GM19324 (cell line): ENCODE data around the gene TLR6.
A peak's percentile ranks its signal among the peaks of the same experiment; 100 is the strongest.

Experiments
- ATAC-seq: cut with Tn5 transposase; IDR thresholded peaks from one replicate; pipeline ENCODE4 v1.9.1; 2021; ENCODE audit warnings: mild to moderate bottlenecking, moderate library complexity; ENCODE audit not compliant: unreplicated experiment, low FRiP score

TLR6 gene

GRCh38 chr4:38868059-38868960 is 11.7 kb upstream of the TLR6 start:
- ATAC-seq = no peak

DNA sequence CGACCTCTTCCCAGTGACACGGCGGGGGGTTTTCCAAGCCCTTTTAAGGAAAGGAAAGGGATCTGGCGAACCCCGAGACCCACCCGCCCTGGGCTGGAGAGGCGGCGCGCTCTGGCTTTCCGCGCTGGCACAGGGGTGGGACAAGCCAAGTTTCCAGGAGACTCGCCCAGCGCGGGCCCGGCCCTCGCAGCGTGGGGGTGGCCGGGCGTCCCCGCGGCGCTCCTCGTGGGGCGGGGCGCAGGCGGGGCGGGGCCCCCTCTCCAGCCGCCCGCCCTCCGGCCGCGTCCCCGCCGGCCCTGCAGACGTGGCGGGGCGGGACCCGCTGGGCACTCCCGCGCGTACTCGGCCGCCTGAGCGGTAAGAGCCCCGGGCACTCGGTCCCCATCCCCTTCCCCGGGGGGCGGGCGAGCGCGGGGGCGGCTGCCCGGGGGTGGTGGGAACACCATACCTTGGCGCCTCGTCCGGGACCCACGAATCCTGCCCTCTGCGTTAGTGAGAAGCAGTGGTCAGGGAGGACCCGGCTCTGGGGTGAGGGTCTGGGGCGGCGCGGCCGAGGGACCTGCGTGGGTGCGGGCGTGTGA is 11.0 kb upstream of the TLR6 start, which contains the start of gene FAM114A1:
Gene FAM114A1 (plus strand): TSS at position 329 of the 581 bp plus-strand sequence. CDS start 10,273 bp downstream, outside the sequence.
- peak; percentile 75 for ATAC-seq

DNA sequence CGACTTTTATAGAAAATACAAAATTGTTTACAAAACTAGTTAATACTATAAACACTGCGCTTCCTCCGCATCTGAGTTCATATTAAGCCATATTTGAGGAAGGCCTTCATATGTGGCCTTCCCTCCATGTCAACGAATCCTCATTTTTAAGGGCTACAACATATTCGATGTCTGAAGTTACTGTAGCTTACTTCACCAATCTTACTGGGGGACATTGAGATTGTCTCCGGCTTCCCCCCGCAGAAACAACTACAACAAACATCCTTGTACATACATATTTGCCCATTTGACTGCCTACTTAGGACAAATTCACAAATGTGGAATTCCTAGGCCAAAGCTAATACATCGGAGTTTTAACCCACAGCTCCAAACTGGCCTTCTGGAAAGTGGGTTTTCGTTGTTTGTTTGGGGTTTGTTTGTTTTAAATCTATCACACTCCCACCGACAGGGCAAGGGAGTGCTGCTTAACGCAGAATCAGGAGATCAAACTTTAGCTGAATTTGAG is 10.4 kb upstream of the TLR6 start:
- ATAC-seq = no peak

GRCh38 chr4:38865445-38865844 is 8.8 kb upstream of the TLR6 start:
- no peak for ATAC-seq

DNA sequence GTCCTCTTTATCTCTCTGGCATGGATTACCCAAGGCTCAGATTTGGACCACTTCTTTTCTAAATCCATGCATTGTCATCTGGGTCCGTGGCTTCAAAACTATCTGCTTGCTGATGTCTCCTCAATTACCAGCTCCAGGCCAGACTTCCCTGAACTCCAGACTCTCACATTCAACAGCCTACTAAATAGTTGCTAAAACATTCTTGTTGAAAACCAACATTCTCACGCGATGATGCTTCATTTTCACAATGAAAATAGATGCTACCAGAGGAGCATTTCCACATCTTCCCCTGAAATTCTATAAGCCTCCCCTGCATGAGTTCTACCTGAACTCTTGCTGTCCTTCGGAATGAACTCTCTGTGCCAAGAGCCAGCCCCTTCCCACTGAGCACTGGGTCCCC is 5.2 kb upstream of the TLR6 start:
- ATAC-seq = no peak

DNA sequence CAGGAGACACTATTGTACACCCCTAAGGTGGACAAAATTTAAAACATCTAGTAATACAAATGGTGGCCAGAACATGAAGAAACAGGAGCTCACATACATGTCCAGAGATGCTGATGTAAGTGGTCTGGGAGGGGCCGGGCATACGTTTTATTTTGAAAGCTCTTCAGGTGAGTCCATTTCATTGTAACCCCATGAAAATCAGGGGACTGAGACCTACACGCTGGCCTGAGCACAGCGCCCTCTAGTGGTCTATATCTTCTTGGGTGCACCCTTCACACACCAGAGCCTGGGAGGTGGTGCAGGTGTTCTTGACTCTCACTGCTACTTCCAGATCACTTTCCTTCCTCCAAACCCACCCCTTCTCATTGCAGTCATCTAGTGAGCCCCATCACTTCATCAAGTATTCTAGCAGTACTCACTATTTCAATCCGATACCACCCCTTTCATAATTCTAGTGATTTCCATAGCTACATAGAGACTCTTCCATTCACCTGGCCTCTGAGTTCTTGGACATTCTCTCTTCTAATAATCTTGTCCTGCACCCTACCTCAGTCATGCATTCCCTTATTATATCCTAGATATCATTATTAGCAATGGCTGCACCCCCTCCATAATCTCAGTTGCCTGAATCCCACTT is 4.3 kb upstream of the TLR6 start:
- ATAC-seq = no peak

GRCh38 chr4:38859501-38859900 is 2.9 kb upstream of the TLR6 start:
- no peak for ATAC-seq

- no peak for ATAC-seq
Observed at GRCh38 chr4:38858097-38858420, 1.4 kb upstream of the TLR6 start.

DNA sequence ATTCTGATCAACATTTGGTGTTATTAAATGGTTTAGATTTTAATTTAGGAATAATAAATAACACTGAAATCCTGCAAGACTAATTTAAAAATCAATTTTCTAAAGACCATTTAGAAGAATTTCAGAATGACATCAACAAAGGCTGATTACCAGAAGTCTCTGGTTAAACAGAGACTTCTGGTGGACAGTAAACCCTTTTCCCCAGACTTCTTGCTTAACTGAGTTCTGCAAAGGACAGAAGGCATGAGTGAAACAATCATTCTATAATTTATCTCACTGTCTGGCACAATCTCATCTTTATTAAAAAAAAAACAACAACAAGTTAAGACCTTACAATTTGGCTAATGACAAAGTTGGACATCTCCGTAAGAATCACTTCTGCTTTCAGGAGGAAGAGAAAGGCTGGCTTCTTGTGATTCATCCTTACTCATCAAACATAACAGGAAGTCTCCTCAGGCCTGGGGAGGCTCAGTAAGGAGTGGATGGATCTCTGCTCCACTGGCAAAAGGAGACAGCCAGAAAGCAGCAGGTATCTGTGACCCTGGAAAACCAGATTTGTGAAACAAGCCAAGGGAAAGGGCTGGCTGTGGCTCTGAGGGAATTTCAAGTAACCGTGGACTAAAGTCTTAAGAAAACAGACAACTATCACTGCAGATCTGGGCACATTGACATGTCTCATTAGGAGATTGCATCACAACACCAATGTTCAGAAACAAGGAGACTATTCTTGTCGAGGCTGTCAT is 908 bp upstream of the TLR6 start:
- peak; percentile 44 for ATAC-seq

DNA sequence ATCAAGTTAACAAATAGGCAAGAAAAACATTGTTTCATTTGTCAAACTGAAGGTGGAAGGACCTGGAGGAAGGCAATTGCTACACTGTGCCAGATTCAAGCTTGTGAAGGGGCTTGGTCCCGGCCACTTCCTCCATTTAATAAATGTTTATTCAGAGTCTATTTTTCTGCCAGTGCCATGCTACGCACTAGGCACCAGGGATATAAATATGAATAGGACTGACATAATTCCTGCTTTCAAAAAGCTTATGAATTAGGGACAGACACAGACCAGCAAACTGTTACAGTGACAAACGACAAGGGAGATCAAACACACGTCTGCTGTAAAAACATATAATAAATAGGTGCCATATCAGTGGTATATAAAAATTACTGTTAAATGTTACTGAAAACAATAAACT is 571 bp downstream of the TLR6 start:
- ATAC-seq = peak; percentile 16

GRCh38 chr4:38855466-38855865 is 1.2 kb downstream of the TLR6 start:
- ATAC-seq = no peak

DNA sequence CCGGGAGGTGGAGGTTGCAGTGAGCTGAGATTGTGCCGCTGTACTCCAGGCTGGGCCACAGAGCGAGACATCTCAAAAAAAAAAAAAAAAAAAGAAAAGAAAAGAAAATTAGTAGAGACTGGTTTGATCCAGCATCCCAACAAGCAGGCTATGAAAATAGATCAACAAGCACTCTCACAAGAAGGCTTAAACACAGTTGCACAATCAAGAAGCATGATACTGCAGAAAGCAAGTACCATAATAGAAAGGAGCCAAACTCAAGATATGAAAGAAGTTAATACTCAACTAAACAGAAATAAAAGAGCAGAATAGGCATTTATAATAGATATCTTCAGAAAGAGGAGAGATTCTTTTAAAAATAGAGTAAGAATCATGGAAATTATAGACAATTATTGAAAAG is 10.6 kb downstream of the TLR6 start:
- no peak for ATAC-seq

DNA sequence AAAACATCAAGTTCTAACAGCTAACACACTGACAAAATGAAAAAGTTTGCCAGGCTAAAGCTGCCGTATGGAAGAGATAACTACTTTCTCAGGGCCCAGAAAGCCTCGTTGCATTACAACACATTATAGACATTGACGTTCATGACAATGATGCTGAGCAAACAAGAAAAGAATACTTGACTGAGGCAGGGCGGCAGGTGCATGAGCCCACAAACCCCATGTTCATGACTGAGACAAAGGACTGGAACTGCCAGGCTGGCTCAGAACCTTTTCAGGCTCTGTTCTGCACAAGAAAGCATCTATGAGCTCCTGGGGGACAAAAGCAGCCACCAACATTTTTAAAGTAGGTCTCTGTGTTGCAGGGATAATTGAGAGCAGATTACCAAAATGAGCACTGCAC is 13.6 kb downstream of the TLR6 start:
- no peak for ATAC-seq

DNA sequence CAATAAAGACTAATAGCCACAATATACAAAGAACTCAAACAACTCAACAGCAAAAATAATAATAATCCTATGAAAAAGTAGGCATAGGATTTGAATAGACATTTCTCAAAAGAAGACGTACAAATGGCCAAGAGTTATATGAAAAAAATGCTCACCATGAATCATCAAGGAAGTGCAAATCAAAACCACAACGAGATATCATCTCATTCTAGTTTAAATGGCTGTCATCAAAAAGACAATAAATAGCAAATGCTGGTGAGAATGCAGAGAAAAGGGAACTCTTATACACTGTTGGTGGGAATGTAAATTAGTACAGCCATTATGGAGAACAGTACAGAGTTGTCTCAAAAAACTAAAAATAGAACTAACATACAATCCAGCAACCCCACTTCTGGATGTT is 18.8 kb downstream of the TLR6 start:
- no peak for ATAC-seq

DNA sequence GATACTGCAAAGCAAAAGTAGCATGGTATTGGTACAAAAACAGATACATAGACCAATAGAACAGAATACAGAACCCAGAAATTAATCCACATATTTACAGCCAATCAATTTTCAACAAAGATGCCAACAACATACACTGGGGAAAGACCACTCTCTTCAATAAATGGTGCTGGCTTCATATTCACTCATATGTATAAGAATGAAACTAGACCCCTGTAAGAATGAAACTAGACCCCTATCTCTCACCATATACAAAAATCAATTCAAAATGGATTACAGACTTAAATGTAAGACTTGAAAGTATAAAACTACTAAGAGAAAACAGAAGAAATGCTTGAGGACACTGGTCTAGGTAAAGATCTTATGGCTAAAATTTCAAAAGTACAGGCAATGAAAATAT is 19.3 kb downstream of the TLR6 start:
- ATAC-seq = no peak

GRCh38 chr4:38834570-38834969 is 22.0 kb downstream of the TLR6 start:
- no peak for ATAC-seq

DNA sequence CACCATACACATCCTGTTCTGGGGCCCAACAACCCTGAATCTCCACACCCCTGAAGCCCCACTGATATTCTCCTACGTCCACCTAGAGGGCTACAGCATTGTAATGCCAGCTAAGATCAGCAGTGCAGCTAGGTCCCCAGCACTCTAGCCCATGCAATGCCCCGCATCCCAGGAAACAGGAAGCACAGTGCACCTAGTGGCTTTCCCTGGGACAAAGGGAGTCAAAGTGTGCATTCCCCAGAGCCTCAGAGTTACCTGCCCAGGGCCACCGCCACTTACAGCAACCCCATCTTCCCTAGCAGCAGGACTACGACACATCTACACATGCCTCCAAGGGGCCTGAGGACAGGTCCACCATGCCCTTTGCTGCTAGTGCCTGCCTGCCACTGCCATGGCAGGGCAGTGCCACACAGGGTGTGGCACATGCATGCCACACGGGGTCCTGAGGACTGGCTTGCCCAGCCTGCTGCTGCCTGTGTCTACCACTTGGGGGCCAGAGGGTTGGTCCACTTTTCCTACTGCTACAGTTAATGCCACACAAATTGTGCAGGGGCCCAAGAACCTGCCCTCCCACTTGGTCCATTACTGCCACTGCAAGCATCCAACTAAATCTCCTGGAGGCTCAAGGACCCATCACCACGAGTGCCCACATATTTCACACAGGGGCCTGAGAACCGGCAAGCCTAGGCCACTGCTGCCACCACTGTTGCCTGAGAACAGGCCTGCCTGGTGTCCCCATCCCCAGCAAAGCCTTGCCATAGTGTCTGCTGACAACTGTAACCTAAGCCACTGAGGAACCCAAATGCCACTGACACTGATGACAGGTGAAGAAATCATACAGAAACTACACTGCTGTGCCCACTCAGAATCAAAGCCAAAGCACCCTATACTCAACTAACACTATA is 23.7 kb downstream of the TLR6 start:
- no peak for ATAC-seq

- ATAC-seq = no peak
Observed at GRCh38 chr4:38832206-38832605, 24.4 kb downstream of the TLR6 start.

DNA sequence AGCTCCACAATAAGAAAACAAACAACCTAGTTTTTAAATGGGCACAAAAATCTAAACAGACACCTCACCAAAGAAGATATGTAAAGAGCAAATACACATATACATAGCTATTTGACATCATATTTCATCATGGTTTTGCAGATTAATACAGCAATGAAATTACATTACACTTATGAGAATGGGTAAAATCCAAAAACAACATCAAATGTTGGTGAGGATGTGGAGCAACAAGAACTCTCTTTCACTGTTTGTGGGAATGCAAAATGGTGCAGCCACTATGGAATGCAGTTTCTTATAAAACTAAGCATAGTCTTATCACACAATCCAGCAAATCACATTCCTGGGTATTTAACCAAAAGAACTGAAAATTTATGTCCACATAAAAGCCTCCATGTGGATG is 25.0 kb downstream of the TLR6 start:
- ATAC-seq = no peak

- no peak for ATAC-seq
Observed at GRCh38 chr4:38829237-38829636, 27.4 kb downstream of the TLR6 start.
